ENCODE data around the gene LILRB1.

DNA sequence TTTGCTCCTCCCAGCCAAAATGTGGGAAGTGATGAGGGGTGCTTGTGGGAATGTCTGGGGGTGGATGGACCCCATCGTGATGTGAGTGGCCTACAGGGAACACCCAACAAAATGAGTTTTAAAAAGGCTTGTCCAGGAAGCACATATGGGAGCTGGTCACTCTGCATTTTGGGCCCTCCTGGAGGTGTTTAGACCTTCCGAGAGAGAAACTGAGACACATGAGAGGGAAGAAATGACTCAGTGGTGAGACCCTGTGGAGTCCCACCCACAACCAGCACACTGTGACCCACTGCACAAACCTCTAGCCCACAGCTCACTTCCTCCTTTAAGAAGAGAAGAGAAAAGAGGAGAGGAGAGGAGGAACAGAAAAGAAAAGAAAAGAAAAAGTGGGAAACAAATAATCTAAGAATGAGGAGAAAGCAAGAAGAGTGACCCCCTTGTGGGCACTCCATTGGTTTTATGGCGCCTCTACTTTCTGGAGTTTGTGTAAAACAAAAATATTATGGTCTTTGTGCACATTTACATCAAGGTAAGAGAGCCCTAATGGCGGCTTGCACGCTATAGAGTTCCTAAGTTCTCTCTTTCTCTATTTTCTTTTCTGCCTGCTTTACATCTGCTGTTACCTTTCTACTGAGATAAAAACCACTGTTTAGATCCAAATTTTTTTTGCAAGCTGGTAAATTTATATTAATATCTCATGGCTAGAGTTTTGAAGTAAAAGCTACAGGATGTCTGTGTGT lies 13.3 kb upstream of the LILRB1 start:
- TF ChIP-seq, protein P1, sequence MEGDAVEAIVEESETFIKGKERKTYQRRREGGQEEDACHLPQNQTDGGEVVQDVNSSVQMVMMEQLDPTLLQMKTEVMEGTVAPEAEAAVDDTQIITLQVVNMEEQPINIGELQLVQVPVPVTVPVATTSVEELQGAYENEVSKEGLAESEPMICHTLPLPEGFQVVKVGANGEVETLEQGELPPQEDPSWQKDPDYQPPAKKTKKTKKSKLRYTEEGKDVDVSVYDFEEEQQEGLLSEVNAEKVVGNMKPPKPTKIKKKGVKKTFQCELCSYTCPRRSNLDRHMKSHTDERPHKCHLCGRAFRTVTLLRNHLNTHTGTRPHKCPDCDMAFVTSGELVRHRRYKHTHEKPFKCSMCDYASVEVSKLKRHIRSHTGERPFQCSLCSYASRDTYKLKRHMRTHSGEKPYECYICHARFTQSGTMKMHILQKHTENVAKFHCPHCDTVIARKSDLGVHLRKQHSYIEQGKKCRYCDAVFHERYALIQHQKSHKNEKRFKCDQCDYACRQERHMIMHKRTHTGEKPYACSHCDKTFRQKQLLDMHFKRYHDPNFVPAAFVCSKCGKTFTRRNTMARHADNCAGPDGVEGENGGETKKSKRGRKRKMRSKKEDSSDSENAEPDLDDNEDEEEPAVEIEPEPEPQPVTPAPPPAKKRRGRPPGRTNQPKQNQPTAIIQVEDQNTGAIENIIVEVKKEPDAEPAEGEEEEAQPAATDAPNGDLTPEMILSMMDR (IDR thresholded peaks at IDR 0.05; ENCODE audit: insufficient read depth, low read depth, low read length), result no peak
- no peak for TF ChIP-seq EZH2 (IDR thresholded peaks at IDR 0.05; ENCODE audit: insufficient read depth, low read length)

All from astrocyte (in vitro differentiated cells and primary cell).